Hypothalamus (tissue), 51 donors: ENCODE data around the gene RHOXF1.
"Not testable (repeated sequence)": the region's sequence is repeated elsewhere in the genome, so short reads cannot be mapped to it uniquely, and the experiment has no call there.

Experiments used
- DNase-seq, 51 donors: peaks; one replicate each; lab custom pipeline; 2025; lab: John Stamatoyannopoulos, UW

Gene RHOXF1

GRCh38 chrX:120087289-120088017, 28.3 kb downstream of the RHOXF1 start:
- DNase-seq: no peak

- DNase-seq: not testable (repeated sequence)
Measured at GRCh38 chrX:120085553-120086185, 30.0 kb downstream of the RHOXF1 start.

- not testable (repeated sequence) for DNase-seq
Measured at GRCh38 chrX:120077590-120077989, 38.1 kb downstream of the RHOXF1 start, which contains the start of gene RHOXF2B. RHOXF2B (minus strand) TSS chrX:120077690; CDS start chrX:120077552, 138 bp downstream.

GRCh38 chrX:120066169-120066568, 49.5 kb downstream of the RHOXF1 start:
- not testable (repeated sequence) for DNase-seq
